Measurements from ENCODE around the gene EEF2KMT. TPM values are rescaled to one million over a fixed set of nuclear protein-coding genes. Genes with fewer than 3 reads are reported as not detected.
"Not testable (repeated sequence)": the region's sequence is repeated elsewhere in the genome, so short reads cannot be mapped to it uniquely, and the experiment has no call there.

The EEF2KMT gene
- total RNA-seq, 1 donor from 2014 or later: 4.9 TPM

GRCh38 chr16:5054876-5055865 is 42.4 kb downstream of the EEF2KMT start:
- intact Hi-C loops (cut with micrococcal nuclease): no loop called here

DNA sequence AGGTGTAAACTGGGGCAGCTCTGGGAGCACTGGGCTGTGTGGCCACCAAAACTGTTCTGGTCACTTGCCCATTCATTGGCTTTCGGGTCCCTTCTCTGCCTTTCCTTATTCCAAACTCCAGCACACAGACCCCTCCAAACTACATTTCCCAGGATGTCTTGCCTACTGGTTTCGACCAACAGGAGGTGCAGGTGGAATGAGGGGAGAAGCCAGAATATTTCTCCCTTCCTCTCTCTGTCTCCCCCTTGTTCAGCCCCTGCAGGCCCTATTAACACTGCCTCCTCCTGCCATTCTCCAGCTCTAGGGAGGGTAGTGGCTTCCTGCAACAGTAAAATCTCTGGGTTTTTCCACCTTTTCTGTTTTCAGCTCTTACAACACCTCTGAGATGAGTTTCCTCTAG is 50.7 kb downstream of the EEF2KMT start:
- DNase-seq (no peak), ATAC-seq (no peak)
- intact Hi-C loops (cut with micrococcal nuclease): no loop called here

More at GRCh38 chr16:5054876-5055865, 42.4 kb downstream of the EEF2KMT start:
- ATAC-seq (no peak), DNase-seq (no peak)

GRCh38 chr16:5045499-5046115 is 52.0 kb downstream of the EEF2KMT start:
- no peak for DNase-seq
- intact Hi-C loops (cut with micrococcal nuclease): no loop called here
- ATAC-seq: no peak

- intact Hi-C loops (cut with micrococcal nuclease); DNase-seq; ATAC-seq: not testable (repeated sequence)
Measured at GRCh38 chr16:5044581-5044980, 53.0 kb downstream of the EEF2KMT start.

DNA sequence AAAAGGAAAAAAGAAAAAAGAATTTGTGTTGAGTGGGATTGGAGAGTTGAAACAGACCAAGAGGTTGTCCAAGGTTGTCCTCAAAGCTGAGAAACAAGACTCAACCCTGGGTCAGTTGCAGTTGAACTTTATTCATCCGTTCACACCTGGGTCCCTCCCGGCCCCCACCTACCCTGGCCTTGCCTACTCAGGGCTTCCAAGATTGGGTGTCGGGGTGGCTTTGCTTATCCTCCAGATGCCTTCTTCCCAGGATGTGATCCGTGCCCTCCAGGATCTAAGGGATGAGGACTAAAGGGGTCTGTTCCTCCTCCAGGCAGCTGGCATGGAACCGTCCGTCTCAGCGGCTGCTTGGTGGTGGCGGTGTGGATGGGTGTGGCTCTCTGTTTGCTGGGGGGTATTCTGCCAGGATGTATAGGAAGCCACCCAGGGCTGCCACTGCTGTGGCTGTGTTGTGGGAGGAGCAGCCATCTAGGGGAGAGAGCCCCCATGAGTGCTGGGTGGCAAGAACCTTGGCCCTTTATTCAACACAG is 53.5 kb downstream of the EEF2KMT start:
- intact Hi-C loops (cut with micrococcal nuclease): no loop called here
- DNase-seq: no peak
- no peak for ATAC-seq

DNA sequence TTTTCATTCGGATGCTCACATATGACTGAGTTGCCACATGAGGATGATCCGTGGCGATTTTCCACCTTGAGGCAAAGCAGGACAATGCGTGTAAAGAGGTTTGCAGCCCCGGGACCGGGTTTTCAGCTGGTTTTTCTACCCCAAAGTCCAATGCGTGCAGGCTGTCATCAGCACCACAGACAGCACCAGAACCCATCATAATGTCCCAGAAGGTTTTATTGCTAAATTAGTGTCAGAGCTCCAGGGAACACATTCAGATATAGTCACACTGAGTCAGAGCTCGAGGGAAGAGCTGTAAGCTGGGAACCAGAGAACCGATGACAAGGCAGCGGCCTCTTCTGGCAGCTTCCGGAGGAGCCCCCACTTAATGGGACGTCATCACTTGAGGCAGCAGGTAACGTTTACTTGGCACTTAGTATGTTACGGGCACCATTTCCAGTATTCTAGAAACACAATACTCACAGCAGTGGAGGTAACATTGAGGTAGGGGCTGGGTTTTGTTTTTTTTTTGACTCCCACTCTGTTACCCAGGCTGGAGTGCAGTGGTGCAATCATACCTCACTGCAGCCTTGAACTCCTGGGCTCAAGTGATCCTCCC is 54.9 kb downstream of the EEF2KMT start:
- intact Hi-C loops (cut with micrococcal nuclease): no loop called here
- no peak for DNase-seq
- ATAC-seq: no peak

DNA sequence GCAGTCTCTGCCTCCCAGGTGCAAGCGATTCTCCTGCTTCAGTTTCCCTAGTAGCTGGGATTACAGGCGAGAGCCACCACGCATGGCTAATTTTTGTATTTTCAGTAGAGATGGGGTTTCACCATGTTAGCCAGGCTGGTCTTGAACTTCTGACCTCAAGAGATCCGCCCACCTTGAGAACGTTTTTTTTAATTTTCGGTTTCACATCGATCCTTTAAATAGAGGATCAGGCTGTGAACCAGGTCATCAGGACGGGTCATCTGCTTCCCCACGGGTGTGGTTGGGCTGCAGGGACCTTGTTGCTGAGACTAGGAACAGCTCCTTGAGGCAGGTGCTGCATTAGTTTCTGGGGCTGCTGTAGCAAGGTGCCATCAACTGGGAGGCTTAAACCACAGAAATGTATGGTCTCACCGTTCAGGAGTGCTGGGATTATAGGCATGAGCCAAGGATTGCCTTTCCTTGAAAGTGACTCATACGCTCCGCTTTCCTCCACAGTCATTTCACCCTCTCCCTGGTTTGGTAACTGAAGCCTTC is 55.9 kb downstream of the EEF2KMT start:
- DNase-seq: no peak

GRCh38 chr16:5040451-5040850 is 57.1 kb downstream of the EEF2KMT start:
- ATAC-seq (no peak), DNase-seq (no peak)
- intact Hi-C loops (cut with micrococcal nuclease): no loop called here

More for the DNA sequence above, 55.9 kb downstream of the EEF2KMT start:
- intact Hi-C loops (cut with micrococcal nuclease): no loop called here
- no peak for ATAC-seq

- DNase-seq (no peak), ATAC-seq (no peak)
- intact Hi-C loops (cut with micrococcal nuclease): no loop called here
Measured at GRCh38 chr16:5036228-5037156, 61.1 kb downstream of the EEF2KMT start.

GRCh38 chr16:5035909-5036227 is 61.7 kb downstream of the EEF2KMT start:
- DNase-seq (no peak), ATAC-seq (no peak)
- intact Hi-C loops (cut with micrococcal nuclease): no loop called here

Other genes with a start within 250 kb of the EEF2KMT start
- 18.4 TPM for gene PPL, start 160.6 kb downstream of the EEF2KMT start, total RNA-seq
- gene SEC14L5, start 139.5 kb downstream of the EEF2KMT start, total RNA-seq: 31.4 TPM
- gene NAGPA, start 63.9 kb downstream of the EEF2KMT start, total RNA-seq: 6.1 TPM
- 2.9 TPM for gene C16orf89, start 31.8 kb downstream of the EEF2KMT start, total RNA-seq
- 8.3 TPM for gene ALG1, start 26.0 kb downstream of the EEF2KMT start, total RNA-seq

Data from left ventricle myocardium superior (tissue), 1 donor.